B cell (primary cell): Measurements from ENCODE around the gene RPA1. TPM values are rescaled to one million over a fixed set of nuclear protein-coding genes. Genes with fewer than 3 reads are reported as not detected.

ENCODE experiments used
- ATAC-seq: fragments of 200-7000 bp; cut with Tn5 transposase; one replicate; pipeline ENCODE4 v1.10.0; 2021; ENCODE audit warnings: low read depth, mild to moderate bottlenecking, moderate number of reproducible peaks, moderate library complexity
- CTCF ChIA-PET: fragments of 350-600 bp; sonication (Branson Sonifier 250); formaldehyde crosslinking; loops from one replicate; lab custom pipeline; 2021; ENCODE audit warnings: antibody characterized with exemption, inconsistent platforms; lab: Charles Lee
- POLR2A ChIA-PET: fragments of 350-600 bp; sonication (Branson Sonifier 250); formaldehyde crosslinking; loops from one replicate; lab custom pipeline; 2021; ENCODE audit warnings: antibody characterized with exemption; lab: Charles Lee
- DNase-seq: peaks from one replicate; pipeline ENCODE4 v3.0.0; 2013
- H2AFZ ChIP-seq: 2 replicates; pipeline ENCODE4 v1.6.1; 2012; ENCODE audit warnings: mild to moderate bottlenecking, low read depth, low read length; ENCODE audit not compliant: insufficient read depth, poor library complexity, severe bottlenecking
- H3K27ac ChIP-seq, 2 donors: 1 replicate in 1 of 2; 2 replicates in 1 of 2; pipeline ENCODE4 v1.5.1; 2012 to 2013; ENCODE audit warnings: low read length in 2 of 2, mild to moderate bottlenecking in 2 of 2, moderate library complexity in 1 of 2
- H3K27me3 ChIP-seq, 4 experiments: fragments of 200-600 bp in 1 of 4; sonication (generic) in 1 of 4; replicated peaks in 1 of 4; 1 replicate in 2 of 4; 2 replicates in 2 of 4; pipeline versions ENCODE4 v1.6.1 to v1.7.0; 2013 to 2016; ENCODE audit warnings: low read length in 3 of 4, mild to moderate bottlenecking in 2 of 4, mixed read lengths in 1 of 4, moderate library complexity in 1 of 4; ENCODE audit not compliant: insufficient read depth in 4 of 4, control insufficient read depth in 3 of 4; ENCODE audit errors: control extremely low read depth in 1 of 4
- H3K36me3 ChIP-seq, 2 experiments: replicated peaks in 1 of 2; 1 replicate in 1 of 2; 2 replicates in 1 of 2; pipeline versions ENCODE4 v1.6.1 to v1.7.1; 2013; ENCODE audit warnings: low read length in 1 of 2; ENCODE audit not compliant: insufficient read depth in 2 of 2, control insufficient read depth in 1 of 2; ENCODE audit errors: control extremely low read depth in 1 of 2, extremely low read depth in 1 of 2
- H3K4me1 ChIP-seq, 2 donors: fragments of 200-600 bp in 1 of 2; sonication (generic) in 1 of 2; 1 replicate in 1 of 2; 2 replicates in 1 of 2; pipeline versions ENCODE4 v1.5.1 to v1.6.1; 2013 to 2017; ENCODE audit warnings: low read length in 2 of 2; ENCODE audit not compliant: control insufficient read depth in 2 of 2, insufficient read depth in 2 of 2
- H3K4me2 ChIP-seq: replicated peaks from 2 replicates; pipeline ENCODE3; 2012; ENCODE audit warnings: mild to moderate bottlenecking, low read depth, low read length; ENCODE audit not compliant: poor library complexity, severe bottlenecking
- H3K4me3 ChIP-seq, 5 experiments: fragments of 200-600 bp in 1 of 5; sonication (generic) in 1 of 5; 1 replicate in 3 of 5; 2 replicates in 2 of 5; pipeline versions ENCODE4 v1.5.1 to v1.7.0; 2011 to 2016; ENCODE audit warnings: low read length in 4 of 5, mild to moderate bottlenecking in 4 of 5, low read depth in 2 of 5, control low read depth in 1 of 5, moderate library complexity in 1 of 5; ENCODE audit not compliant: insufficient read depth in 1 of 5; ENCODE audit errors: control extremely low read depth in 1 of 5, extremely low read depth in 1 of 5
- H3K79me2 ChIP-seq: fragments of 200-600 bp; sonication (generic); one replicate; pipeline ENCODE4 v1.6.0; 2016; ENCODE audit warnings: low read length; ENCODE audit not compliant: control insufficient read depth, insufficient read depth
- H3K9ac ChIP-seq: fragments of 200-600 bp; sonication (generic); 2 replicates; pipeline ENCODE4 v1.6.1; 2017; ENCODE audit warnings: mild to moderate bottlenecking, low read length, moderate library complexity
- H3K9me3 ChIP-seq, 3 donors: one replicate each; pipeline versions ENCODE4 v1.6.1 to v1.7.1; 2013; ENCODE audit warnings: low read length in 2 of 3; ENCODE audit not compliant: control insufficient read depth in 2 of 3, insufficient read depth in 1 of 3; ENCODE audit errors: control extremely low read depth in 1 of 3
- H4K20me1 ChIP-seq: 2 replicates; pipeline ENCODE4 v1.6.0; 2012; ENCODE audit warnings: mild to moderate bottlenecking, low read length; ENCODE audit not compliant: insufficient read depth, control insufficient read depth, poor library complexity, severe bottlenecking
- H3K27ac Mint-ChIP-seq: one replicate; pipeline ENCODE4 v1.8.0; 2021; ENCODE audit warnings: mixed read lengths
- H3K27me3 Mint-ChIP-seq: one replicate; pipeline ENCODE4 v1.8.0; 2021; ENCODE audit warnings: mixed read lengths
- H3K4me1 Mint-ChIP-seq: one replicate; pipeline ENCODE4 v1.8.0; 2021; ENCODE audit warnings: mixed read lengths
- H3K4me3 Mint-ChIP-seq: one replicate; pipeline ENCODE4 v1.8.0; 2021; ENCODE audit warnings: mixed read lengths
- H3K9me3 Mint-ChIP-seq: one replicate; pipeline ENCODE4 v1.8.0; 2022; ENCODE audit warnings: mixed read lengths; ENCODE audit not compliant: insufficient read depth
- EZH2 ChIP-seq: IDR thresholded peaks from 2 replicates; pipeline ENCODE4 v1.6.1; 2012; ENCODE audit warnings: borderline replicate concordance, low read depth, mild to moderate bottlenecking, moderate library complexity, low read length; ENCODE audit not compliant: insufficient read depth, poor library complexity, severe bottlenecking
- WGBS: methylation state at CpG from one replicate; pipeline ENCODE4 v1.1.5; 2013; ENCODE audit warnings: missing lambda C conversion rate; ENCODE audit not compliant: insufficient coverage; 5-methylcytosine and 5-hydroxymethylcytosine counted together
- intact Hi-C: fragments of 100-400 bp; cut with micrococcal nuclease; formaldehyde crosslinking; loops from one replicate; pipeline ENCODE4 v1.10.0; 2022
- polyA plus RNA-seq: library from polyadenylated mRNA; depleted of rRNA; stranded (reverse); fragments of >200 nt; gene quantifications from 2 replicates; pipeline ENCODE4 v1.2.3, GENCODE V29; 2012
- total RNA-seq, 2 donors: library from RNA; stranded (reverse); fragments of 120-200 nt in 1 of 2; gene quantifications; 1 replicate in 1 of 2; 2 replicates in 1 of 2; pipeline versions ENCODE4 v1.2.3 to v1.2.4, GENCODE V29; 2013 to 2022
- TF ChIP-seq, protein P1 (sequence below): fragments of 200-600 bp; IDR thresholded peaks from one replicate; pipeline ENCODE4 v1.8.0; 2022; ENCODE audit warnings: antibody characterized with exemption, mild to moderate bottlenecking

RPA1 gene
- total and polyA plus RNA-seq, 2 donors (not counting 1 experiment from before 2014, with no cell fraction given): 27.0 to 94.5 TPM

DNA sequence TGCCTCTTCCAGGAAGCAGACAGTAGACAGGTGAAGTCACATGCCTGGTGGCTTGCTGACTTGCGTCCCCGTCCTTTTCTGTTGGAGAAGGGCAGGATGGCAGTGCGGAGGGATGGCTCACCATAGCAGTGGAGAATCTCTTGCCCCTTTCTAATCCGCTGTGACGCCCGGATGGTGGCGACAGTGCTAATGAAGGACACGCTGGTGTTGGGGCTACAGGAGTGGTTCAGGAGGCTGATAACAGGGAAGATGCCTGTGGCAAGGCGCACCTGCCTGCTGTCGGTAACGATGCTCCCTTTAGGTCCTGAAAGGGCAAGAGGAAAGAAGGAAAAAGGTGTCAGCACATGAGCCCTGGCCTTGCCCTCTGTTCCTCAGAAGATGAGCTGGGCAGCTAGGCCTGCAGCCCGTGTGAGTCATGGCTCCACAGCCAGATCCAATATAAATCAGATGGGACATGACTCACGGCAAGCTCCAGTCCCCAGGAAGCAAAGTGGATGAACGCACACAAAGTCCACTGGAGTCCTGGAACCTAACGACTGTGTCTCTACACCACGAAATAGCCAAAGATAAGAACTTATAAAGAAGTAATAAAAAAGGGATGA is 42.4 kb upstream of the RPA1 start:
- no peak overlapping the region for H3K27ac ChIP-seq
- Mint-ChIP-seq H3K4me1 (peaks cover 21% of the 10 kb centered on the region), H3K4me3 (no peak overlapping the region), H3K9me3 (no peaks in the 10 kb centered on the region), H3K27me3 (no peaks in the 10 kb centered on the region), H3K27ac (no peak overlapping the region)
- intact Hi-C loops: no loop called here
- no peaks in the 10 kb centered on the region for H3K79me2 ChIP-seq
- no peaks in the 10 kb centered on the region for H4K20me1 ChIP-seq
- H3K4me2 ChIP-seq: no peak overlapping the region
- H2AFZ ChIP-seq: no peak overlapping the region
- H3K9me3 ChIP-seq: no peaks in the 10 kb centered on the region
- ChIA-PET POLR2A (no interaction called here), CTCF (interaction anchor here (1.0 to 8.3 kb wide), 6 partner anchors 14 to 118 kb away, joined by 3 to 397 read pairs (median 4); partner anchors contain the start of gene WDR81)
- H3K4me1 ChIP-seq: peaks cover 19 to 21% of the 10 kb centered on the region in 2 donors
- no peak for DNase-seq
- no peak overlapping the region for H3K9ac ChIP-seq
- H3K4me3 ChIP-seq: no peak overlapping the region
- no peaks in the 10 kb centered on the region for H3K27me3 ChIP-seq
- peaks cover 7 to 23% of the 10 kb centered on the region in 2 experiments for H3K36me3 ChIP-seq
- WGBS: 89% methylated on average over 12 of the region's 16 CpGs
- ATAC-seq: no peak
- TF ChIP-seq, protein P1, sequence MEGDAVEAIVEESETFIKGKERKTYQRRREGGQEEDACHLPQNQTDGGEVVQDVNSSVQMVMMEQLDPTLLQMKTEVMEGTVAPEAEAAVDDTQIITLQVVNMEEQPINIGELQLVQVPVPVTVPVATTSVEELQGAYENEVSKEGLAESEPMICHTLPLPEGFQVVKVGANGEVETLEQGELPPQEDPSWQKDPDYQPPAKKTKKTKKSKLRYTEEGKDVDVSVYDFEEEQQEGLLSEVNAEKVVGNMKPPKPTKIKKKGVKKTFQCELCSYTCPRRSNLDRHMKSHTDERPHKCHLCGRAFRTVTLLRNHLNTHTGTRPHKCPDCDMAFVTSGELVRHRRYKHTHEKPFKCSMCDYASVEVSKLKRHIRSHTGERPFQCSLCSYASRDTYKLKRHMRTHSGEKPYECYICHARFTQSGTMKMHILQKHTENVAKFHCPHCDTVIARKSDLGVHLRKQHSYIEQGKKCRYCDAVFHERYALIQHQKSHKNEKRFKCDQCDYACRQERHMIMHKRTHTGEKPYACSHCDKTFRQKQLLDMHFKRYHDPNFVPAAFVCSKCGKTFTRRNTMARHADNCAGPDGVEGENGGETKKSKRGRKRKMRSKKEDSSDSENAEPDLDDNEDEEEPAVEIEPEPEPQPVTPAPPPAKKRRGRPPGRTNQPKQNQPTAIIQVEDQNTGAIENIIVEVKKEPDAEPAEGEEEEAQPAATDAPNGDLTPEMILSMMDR: no peak
- TF ChIP-seq EZH2: no peak

DNA sequence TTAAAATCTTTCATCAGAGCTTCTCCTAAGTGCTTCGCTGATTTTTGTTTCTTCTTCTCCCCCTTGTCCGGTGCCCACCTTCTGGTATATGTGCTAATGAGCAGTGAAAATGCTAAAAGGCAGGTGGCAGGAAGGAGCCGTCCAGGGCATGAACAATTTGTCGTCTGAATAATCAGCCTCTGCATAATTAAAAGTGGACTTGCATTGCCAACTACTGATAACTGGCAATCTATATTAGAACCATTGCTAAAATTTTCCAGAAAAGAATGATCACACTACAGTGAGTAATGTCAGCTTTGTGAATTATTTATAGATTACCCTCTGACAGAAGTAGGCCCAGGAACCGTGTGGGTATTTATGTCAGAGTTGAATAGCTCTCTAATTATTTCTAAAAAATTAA is 39.9 kb upstream of the RPA1 start:
- POLR2A ChIA-PET: interaction anchor here (0.6 to 1.2 kb wide), 2 partner anchors 60 to 74 kb away, joined by 3 to 4 read pairs; no protein-coding TSS in a partner anchor
- no peaks in the 10 kb centered on the region for H3K9me3 Mint-ChIP-seq
- no CpG with 5 or more reads among the region's 5 CpGs for WGBS
- H3K4me1 ChIP-seq: no peaks in the 10 kb centered on the region
- DNase-seq: no peak
- H3K27me3 ChIP-seq: no peaks in the 10 kb centered on the region
- H3K4me3 Mint-ChIP-seq: no peak overlapping the region
- no peak overlapping the region for H2AFZ ChIP-seq
- H3K79me2 ChIP-seq: peaks cover 3% of the 10 kb centered on the region
- CTCF ChIA-PET: interaction anchor here (0.8 to 1.2 kb wide), 2 partner anchors 9 to 121 kb away, joined by 4 to 6 read pairs; no protein-coding TSS in a partner anchor
- no peaks in the 10 kb centered on the region for H3K27me3 Mint-ChIP-seq
- H3K36me3 ChIP-seq: peaks cover 7 to 17% of the 10 kb centered on the region in 2 experiments
- no peak overlapping the region for H3K27ac ChIP-seq
- TF ChIP-seq, protein P1: no peak
- no peak for TF ChIP-seq EZH2
- no peak overlapping the region for H3K4me3 ChIP-seq
- H3K4me2 ChIP-seq: no peak overlapping the region
- no peaks in the 10 kb centered on the region for H3K9me3 ChIP-seq
- H3K4me1 Mint-ChIP-seq: no peaks in the 10 kb centered on the region
- H3K9ac ChIP-seq: no peak overlapping the region
- no peak for ATAC-seq
- no peaks in the 10 kb centered on the region for H4K20me1 ChIP-seq
- intact Hi-C loops: no loop called here
- H3K27ac Mint-ChIP-seq: no peak overlapping the region
